Measurements from ENCODE around the gene CRIP2. TPM values are rescaled to one million over a fixed set of nuclear protein-coding genes. Genes with fewer than 3 reads are reported as not detected.

The CRIP2 gene
- total and polyA plus RNA-seq, 2 experiments from 2014 or later = 3.4 to 9.6 TPM

DNA sequence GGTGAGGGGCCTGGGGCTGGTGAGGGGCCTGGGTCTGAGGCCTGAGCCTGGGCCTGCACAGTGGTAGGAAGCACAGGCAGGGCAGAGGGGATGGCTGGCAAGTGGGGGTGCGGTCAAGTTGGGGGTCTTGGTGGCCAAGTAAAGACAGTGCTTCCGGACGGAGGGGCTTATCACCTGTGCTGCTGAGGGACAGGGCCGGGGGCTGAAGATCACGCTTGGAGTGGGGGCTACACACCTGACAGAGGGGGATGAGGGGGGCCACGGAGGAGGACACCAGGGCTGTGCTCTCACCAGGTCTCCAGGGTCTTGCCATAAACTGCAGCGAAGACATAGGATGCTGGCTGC, 28.6 kb downstream of the CRIP2 start (continued):
- TF ChIP-seq, protein P1, sequence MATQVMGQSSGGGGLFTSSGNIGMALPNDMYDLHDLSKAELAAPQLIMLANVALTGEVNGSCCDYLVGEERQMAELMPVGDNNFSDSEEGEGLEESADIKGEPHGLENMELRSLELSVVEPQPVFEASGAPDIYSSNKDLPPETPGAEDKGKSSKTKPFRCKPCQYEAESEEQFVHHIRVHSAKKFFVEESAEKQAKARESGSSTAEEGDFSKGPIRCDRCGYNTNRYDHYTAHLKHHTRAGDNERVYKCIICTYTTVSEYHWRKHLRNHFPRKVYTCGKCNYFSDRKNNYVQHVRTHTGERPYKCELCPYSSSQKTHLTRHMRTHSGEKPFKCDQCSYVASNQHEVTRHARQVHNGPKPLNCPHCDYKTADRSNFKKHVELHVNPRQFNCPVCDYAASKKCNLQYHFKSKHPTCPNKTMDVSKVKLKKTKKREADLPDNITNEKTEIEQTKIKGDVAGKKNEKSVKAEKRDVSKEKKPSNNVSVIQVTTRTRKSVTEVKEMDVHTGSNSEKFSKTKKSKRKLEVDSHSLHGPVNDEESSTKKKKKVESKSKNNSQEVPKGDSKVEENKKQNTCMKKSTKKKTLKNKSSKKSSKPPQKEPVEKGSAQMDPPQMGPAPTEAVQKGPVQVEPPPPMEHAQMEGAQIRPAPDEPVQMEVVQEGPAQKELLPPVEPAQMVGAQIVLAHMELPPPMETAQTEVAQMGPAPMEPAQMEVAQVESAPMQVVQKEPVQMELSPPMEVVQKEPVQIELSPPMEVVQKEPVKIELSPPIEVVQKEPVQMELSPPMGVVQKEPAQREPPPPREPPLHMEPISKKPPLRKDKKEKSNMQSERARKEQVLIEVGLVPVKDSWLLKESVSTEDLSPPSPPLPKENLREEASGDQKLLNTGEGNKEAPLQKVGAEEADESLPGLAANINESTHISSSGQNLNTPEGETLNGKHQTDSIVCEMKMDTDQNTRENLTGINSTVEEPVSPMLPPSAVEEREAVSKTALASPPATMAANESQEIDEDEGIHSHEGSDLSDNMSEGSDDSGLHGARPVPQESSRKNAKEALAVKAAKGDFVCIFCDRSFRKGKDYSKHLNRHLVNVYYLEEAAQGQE (IDR thresholded peaks at IDR 0.05; ENCODE audit: unreplicated experiment) = no peak
- no peak for TF ChIP-seq EZH2phosphoT487 (IDR thresholded peaks at IDR 0.05; ENCODE audit: unreplicated experiment)
- no peak for TF ChIP-seq CREB1 (CRISPR knock-in tag; IDR thresholded peaks at IDR 0.05; ENCODE audit: low read depth)
- TF ChIP-seq, protein P2, sequence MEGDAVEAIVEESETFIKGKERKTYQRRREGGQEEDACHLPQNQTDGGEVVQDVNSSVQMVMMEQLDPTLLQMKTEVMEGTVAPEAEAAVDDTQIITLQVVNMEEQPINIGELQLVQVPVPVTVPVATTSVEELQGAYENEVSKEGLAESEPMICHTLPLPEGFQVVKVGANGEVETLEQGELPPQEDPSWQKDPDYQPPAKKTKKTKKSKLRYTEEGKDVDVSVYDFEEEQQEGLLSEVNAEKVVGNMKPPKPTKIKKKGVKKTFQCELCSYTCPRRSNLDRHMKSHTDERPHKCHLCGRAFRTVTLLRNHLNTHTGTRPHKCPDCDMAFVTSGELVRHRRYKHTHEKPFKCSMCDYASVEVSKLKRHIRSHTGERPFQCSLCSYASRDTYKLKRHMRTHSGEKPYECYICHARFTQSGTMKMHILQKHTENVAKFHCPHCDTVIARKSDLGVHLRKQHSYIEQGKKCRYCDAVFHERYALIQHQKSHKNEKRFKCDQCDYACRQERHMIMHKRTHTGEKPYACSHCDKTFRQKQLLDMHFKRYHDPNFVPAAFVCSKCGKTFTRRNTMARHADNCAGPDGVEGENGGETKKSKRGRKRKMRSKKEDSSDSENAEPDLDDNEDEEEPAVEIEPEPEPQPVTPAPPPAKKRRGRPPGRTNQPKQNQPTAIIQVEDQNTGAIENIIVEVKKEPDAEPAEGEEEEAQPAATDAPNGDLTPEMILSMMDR (conservative IDR thresholded peaks at IDR 0.05; ENCODE audit: low read depth in 2 of 2) = no peak
- TF ChIP-seq ZNF331 (CRISPR knock-in tag; IDR thresholded peaks at IDR 0.05; ENCODE audit: low read depth) = no peak
- no peak for TF ChIP-seq POLR2AphosphoS5 (IDR thresholded peaks at IDR 0.05; ENCODE audit: low read depth)
- TF ChIP-seq ZNF114 (CRISPR knock-in tag; IDR thresholded peaks at IDR 0.05) = no peak
- TF ChIP-seq JUNB (IDR thresholded peaks at IDR 0.05; ENCODE audit: unreplicated experiment) = no peak
- TF ChIP-seq EZH2 (IDR thresholded peaks at IDR 0.05; ENCODE audit: low read depth, unreplicated experiment) = no peak

DNA sequence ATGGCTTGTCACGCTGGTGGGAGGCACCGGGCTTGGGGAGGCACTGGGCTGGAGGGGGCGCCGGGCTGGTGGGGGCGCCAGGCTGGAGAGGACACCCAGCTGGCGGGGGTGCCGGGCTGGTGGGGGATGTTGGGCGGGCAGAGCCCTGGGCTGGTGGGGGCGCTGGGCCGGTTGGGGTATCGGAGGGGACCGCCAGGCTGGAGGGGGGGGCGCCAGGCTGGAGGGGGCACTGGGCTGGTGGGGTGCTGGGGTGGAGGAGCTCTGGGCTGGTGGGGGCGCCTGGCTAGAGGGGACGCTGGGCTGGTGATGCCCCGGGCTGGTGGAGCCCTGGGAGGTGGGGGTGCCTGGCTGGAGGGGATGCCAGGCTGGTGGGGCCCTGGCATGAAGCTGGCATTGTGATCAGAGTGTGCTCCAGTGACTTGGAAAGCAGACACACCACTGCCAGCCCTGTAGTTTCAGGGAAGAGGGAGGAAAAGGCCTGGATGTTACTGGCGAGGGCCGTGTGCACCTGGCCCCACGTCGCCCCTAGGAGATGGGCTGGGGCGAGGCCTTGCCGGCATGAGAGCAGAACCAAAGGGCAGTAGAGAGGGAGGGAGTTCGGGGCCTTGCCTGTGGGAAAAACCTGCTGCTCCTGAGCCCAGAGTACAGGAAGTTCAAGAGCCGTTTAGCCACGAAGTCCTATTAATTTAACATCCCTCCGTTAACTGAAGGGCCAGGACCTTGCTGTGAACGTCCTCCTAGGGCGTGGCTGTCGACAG, 29.5 kb downstream of the CRIP2 start:
- ATAC-seq = no peak
- 0 out of 3 replicates have a peak, but pooled peaks cover 2% of the 10 kb centered on the region for H3K4me1 Mint-ChIP-seq
- H3K4me3 Mint-ChIP-seq = no peak overlapping the region
- no peak overlapping the region for H3K27ac Mint-ChIP-seq
- Histone ChIP-seq H3K79me2 (replicated peaks; ENCODE audit: insufficient read depth) (no peaks in the 10 kb centered on the region), H4K20me1 (replicated peaks; ENCODE audit: insufficient read depth) (no peaks in the 10 kb centered on the region), H3K27ac (ENCODE audit: low read depth) (no peak overlapping the region), H3K4me1 (ENCODE audit: insufficient read depth) (no peaks in the 10 kb centered on the region), H3K36me3 (ENCODE audit: insufficient read depth) (no peaks in the 10 kb centered on the region), H3K9me2 (ENCODE audit: insufficient read depth) (no peaks in the 10 kb centered on the region), H2AFZ (no peak overlapping the region), H3K4me3 (no peak overlapping the region), H3K4me2 (no peak overlapping the region), H3F3A (replicated peaks; ENCODE audit: low read depth) (no peaks in the 10 kb centered on the region), H3K27me3 (ENCODE audit: insufficient read depth) (no peaks in the 10 kb centered on the region)
- no peaks in the 10 kb centered on the region; the same call in 1 of the 3 replicates for H3K9me3 Mint-ChIP-seq
- peaks cover 2% of the 10 kb centered on the region for H3K27me3 Mint-ChIP-seq (ENCODE audit: insufficient read depth, low read depth, poor library complexity)
- DNase-seq (ENCODE audit: low spot score) = no peak
- no peaks in the 10 kb centered on the region; the same call in 2 of the 3 replicates for H3K36me3 Mint-ChIP-seq (ENCODE audit: low read depth)
- TF ChIP-seq POLR2AphosphoS5 (IDR thresholded peaks at IDR 0.05; ENCODE audit: low read depth) (no peak), EZH2 (IDR thresholded peaks at IDR 0.05; ENCODE audit: low read depth, unreplicated experiment) (no peak), JUNB (IDR thresholded peaks at IDR 0.05; ENCODE audit: unreplicated experiment) (no peak)
- TF ChIP-seq, protein P3, sequence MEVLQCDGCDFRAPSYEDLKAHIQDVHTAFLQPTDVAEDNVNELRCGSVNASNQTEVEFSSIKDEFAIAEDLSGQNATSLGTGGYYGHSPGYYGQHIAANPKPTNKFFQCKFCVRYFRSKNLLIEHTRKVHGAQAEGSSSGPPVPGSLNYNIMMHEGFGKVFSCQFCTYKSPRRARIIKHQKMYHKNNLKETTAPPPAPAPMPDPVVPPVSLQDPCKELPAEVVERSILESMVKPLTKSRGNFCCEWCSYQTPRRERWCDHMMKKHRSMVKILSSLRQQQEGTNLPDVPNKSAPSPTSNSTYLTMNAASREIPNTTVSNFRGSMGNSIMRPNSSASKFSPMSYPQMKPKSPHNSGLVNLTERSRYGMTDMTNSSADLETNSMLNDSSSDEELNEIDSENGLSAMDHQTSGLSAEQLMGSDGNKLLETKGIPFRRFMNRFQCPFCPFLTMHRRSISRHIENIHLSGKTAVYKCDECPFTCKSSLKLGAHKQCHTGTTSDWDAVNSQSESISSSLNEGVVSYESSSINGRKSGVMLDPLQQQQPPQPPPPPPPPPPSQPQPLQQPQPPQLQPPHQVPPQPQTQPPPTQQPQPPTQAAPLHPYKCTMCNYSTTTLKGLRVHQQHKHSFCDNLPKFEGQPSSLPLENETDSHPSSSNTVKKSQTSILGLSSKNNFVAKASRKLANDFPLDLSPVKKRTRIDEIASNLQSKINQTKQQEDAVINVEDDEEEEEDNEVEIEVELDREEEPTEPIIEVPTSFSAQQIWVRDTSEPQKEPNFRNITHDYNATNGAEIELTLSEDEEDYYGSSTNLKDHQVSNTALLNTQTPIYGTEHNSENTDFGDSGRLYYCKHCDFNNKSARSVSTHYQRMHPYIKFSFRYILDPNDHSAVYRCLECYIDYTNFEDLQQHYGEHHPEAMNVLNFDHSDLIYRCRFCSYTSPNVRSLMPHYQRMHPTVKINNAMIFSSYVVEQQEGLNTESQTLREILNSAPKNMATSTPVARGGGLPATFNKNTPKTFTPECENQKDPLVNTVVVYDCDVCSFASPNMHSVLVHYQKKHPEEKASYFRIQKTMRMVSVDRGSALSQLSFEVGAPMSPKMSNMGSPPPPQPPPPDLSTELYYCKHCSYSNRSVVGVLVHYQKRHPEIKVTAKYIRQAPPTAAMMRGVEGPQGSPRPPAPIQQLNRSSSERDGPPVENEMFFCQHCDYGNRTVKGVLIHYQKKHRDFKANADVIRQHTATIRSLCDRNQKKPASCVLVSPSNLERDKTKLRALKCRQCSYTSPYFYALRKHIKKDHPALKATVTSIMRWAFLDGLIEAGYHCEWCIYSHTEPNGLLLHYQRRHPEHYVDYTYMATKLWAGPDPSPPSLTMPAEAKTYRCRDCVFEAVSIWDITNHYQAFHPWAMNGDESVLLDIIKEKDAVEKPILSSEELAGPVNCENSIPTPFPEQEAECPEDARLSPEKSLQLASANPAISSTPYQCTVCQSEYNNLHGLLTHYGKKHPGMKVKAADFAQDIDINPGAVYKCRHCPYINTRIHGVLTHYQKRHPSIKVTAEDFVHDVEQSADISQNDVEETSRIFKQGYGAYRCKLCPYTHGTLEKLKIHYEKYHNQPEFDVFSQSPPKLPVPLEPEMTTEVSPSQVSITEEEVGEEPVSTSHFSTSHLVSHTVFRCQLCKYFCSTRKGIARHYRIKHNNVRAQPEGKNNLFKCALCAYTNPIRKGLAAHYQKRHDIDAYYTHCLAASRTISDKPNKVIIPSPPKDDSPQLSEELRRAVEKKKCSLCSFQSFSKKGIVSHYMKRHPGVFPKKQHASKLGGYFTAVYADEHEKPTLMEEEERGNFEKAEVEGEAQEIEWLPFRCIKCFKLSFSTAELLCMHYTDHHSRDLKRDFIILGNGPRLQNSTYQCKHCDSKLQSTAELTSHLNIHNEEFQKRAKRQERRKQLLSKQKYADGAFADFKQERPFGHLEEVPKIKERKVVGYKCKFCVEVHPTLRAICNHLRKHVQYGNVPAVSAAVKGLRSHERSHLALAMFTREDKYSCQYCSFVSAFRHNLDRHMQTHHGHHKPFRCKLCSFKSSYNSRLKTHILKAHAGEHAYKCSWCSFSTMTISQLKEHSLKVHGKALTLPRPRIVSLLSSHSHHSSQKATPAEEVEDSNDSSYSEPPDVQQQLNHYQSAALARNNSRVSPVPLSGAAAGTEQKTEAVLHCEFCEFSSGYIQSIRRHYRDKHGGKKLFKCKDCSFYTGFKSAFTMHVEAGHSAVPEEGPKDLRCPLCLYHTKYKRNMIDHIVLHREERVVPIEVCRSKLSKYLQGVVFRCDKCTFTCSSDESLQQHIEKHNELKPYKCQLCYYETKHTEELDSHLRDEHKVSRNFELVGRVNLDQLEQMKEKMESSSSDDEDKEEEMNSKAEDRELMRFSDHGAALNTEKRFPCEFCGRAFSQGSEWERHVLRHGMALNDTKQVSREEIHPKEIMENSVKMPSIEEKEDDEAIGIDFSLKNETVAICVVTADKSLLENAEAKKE (CRISPR knock-in tag; IDR thresholded peaks at IDR 0.05) = no peak
- TF ChIP-seq, protein P2 (conservative IDR thresholded peaks at IDR 0.05; ENCODE audit: low read depth in 2 of 2) = no peak

All from GM23338 (cell line).